Measurements from ENCODE around the gene ERC1.

Gene ERC1

DNA sequence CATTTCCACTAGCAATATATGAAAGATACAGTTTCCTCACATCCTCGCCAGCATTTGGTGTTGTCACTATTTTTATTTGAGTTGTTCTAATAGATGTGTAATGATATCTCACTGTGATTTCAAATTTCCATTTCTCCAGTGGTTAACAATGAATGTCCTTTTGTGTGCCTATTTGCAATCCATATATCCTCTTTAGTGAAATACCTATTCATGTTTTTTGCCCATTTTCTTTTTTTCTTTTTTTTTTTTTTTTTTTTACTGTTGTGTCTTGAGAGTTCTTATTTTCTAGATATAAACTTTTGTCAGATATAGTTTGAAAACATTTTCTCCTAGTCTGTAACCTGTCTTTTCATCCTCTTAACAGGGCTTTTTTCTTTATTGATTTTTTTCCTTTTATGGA is 524.4 kb downstream of the ERC1 start:
- no peaks in the 10 kb centered on the region for H3K36me3 ChIP-seq (ENCODE audit: control insufficient read depth in 2 of 2, insufficient read depth in 1 of 2, low read length in 2 of 2)
- TF ChIP-seq ZNF404 (tag by site-specific recombination; IDR thresholded peaks at IDR 0.05) (no peak), SETDB1 (IDR thresholded peaks at IDR 0.05; ENCODE audit: insufficient read length, low read length) (peak; percentile 57)
- H3K27ac ChIP-seq (ENCODE audit: extremely low read depth, low read depth, low read length) = no peak overlapping the region
- H3K9me3 ChIP-seq (ENCODE audit: control insufficient read depth, insufficient read depth, low read depth, low read length) = no peaks in the 10 kb centered on the region
- H3K4me1 ChIP-seq (ENCODE audit: control insufficient read depth, insufficient read depth, low read length) = peaks cover 7% of the 10 kb centered on the region
- no peak overlapping the region for H3K4me3 ChIP-seq (ENCODE audit: low read depth, low read length)
- ChIA-PET CTCF (no interaction called here), POLR2A (no interaction called here)

DNA sequence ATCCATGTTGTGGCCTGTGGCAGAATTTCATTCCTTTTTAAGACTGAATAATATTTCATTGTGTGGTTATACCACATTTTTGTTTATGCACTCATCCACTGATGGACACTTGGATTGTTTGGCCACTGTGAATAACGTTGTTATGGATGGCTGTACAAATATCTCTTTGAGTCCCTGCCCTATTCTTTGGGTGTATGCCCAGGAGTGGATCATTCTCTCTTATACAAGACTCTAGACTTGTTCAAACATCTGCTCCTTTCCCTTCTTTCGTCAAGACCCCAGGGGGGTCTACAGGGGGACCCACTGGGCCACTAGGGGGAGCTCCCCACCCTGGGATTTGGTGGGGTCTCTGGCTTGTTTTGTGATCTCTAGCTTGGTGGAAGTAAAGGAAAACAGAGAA is 526.0 kb downstream of the ERC1 start:
- CTCF ChIA-PET = interaction anchor here (0.7 to 1.9 kb wide), 12 partner anchors 11 to 525 kb away, joined by 3 to 11 read pairs (median 4); no protein-coding TSS in a partner anchor
- Histone ChIP-seq H3K9me3 (ENCODE audit: control insufficient read depth, insufficient read depth, low read depth, low read length) (no peaks in the 10 kb centered on the region), H3K4me1 (ENCODE audit: control insufficient read depth, insufficient read depth, low read length) (peaks cover 7% of the 10 kb centered on the region), H3K4me3 (ENCODE audit: low read depth, low read length) (no peak overlapping the region), H3K27ac (ENCODE audit: extremely low read depth, low read depth, low read length) (no peak overlapping the region), H3K36me3 (ENCODE audit: control insufficient read depth in 2 of 2, insufficient read depth in 1 of 2, low read length in 2 of 2) (no peaks in the 10 kb centered on the region)
- TF ChIP-seq ZNF596 (tag by site-specific recombination; IDR thresholded peaks at IDR 0.05) (no peak), ZNF157 (tag by site-specific recombination; IDR thresholded peaks at IDR 0.05) (no peak), ZNF514 (tag by site-specific recombination; IDR thresholded peaks at IDR 0.05) (no peak), ZNF654 (tag by site-specific recombination; IDR thresholded peaks at IDR 0.05; ENCODE audit: low read depth) (peak; percentile 38)
- TF ChIP-seq, protein P1, sequence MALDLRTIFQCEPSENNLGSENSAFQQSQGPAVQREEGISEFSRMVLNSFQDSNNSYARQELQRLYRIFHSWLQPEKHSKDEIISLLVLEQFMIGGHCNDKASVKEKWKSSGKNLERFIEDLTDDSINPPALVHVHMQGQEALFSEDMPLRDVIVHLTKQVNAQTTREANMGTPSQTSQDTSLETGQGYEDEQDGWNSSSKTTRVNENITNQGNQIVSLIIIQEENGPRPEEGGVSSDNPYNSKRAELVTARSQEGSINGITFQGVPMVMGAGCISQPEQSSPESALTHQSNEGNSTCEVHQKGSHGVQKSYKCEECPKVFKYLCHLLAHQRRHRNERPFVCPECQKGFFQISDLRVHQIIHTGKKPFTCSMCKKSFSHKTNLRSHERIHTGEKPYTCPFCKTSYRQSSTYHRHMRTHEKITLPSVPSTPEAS (tag by site-specific recombination; IDR thresholded peaks at IDR 0.05) = no peak
- TF ChIP-seq, protein P2, sequence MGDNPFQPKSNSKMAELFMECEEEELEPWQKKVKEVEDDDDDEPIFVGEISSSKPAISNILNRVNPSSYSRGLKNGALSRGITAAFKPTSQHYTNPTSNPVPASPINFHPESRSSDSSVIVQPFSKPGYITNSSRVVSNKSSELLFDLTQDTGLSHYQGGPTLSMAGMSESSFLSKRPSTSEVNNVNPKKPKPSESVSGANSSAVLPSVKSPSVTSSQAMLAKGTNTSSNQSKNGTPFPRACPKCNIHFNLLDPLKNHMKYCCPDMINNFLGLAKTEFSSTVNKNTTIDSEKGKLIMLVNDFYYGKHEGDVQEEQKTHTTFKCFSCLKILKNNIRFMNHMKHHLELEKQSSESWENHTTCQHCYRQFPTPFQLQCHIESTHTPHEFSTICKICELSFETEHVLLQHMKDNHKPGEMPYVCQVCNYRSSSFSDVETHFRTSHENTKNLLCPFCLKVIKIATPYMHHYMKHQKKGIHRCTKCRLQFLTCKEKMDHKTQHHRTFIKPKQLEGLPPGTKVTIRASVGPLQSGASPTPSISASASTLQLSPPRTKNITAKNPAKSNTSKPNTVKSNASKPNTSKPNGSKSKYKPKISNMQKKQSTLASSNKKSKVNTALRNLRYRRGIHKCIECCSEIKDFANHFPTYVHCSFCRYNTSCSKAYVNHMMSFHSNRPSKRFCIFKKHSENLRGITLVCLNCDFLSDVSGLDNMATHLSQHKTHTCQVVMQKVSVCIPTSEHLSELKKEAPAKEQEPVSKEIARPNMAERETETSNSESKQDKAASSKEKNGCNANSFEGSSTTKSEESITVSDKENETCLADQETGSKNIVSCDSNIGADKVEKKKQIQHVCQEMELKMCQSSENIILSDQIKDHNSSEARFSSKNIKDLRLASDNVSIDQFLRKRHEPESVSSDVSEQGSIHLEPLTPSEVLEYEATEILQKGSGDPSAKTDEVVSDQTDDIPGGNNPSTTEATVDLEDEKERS (tag by site-specific recombination; IDR thresholded peaks at IDR 0.05) = no peak
- POLR2A ChIA-PET = interaction anchor here (1.0 kb wide), 1 partner anchor 73 kb away, joined by 3 read pairs; no protein-coding TSS in a partner anchor

DNA sequence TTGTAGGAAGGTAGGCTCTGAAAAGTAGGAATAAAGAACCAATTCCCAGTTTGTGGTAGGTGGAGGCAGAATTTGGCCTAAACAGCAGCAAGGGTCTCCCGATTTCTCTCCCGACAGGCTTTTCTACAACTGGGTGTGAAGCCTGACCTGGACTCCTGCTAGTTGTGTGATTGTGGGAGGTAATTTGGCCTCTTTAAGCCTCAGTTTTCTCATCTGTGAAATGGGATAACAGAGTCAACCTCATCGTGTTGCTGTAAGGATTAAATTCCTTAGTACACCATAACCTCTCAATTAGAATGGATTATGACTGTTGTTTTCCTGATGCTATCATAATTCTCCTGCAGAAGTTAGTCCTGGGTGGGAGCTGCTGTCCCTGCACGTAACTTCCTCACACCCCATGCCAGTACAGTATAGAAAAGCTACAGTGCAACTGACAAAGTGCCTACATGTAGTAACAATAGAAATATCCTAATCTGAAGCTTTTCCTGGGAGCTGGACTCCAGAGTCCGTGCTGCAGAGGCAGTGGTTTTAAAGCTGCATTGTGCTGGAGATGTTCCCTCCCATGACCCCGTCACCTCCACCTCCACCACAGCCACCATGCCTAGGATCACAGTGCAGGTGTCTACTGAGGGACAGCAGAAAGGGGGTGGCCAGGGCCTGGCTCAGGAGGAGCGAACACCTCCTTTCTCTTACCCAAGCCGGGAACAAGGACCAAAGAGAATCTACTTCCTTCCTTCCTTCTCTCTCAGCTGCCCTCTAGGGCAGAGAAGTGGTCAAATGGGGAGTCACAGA is 526.9 kb downstream of the ERC1 start:
- TF ChIP-seq ZBTB1 (tag by site-specific recombination; IDR thresholded peaks at IDR 0.05) = no peak
- no peak for TF ChIP-seq GLI4 (tag by site-specific recombination; IDR thresholded peaks at IDR 0.05)
- TF ChIP-seq, protein P3, sequence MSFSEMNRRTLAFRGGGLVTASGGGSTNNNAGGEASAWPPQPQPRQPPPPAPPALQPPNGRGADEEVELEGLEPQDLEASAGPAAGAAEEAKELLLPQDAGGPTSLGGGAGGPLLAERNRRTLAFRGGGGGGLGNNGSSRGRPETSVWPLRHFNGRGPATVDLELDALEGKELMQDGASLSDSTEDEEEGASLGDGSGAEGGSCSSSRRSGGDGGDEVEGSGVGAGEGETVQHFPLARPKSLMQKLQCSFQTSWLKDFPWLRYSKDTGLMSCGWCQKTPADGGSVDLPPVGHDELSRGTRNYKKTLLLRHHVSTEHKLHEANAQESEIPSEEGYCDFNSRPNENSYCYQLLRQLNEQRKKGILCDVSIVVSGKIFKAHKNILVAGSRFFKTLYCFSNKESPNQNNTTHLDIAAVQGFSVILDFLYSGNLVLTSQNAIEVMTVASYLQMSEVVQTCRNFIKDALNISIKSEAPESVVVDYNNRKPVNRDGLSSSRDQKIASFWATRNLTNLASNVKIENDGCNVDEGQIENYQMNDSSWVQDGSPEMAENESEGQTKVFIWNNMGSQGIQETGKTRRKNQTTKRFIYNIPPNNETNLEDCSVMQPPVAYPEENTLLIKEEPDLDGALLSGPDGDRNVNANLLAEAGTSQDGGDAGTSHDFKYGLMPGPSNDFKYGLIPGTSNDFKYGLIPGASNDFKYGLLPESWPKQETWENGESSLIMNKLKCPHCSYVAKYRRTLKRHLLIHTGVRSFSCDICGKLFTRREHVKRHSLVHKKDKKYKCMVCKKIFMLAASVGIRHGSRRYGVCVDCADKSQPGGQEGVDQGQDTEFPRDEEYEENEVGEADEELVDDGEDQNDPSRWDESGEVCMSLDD (tag by site-specific recombination; IDR thresholded peaks at IDR 0.05) = no peak
- TF ChIP-seq ZNF660 (tag by site-specific recombination; IDR thresholded peaks at IDR 0.05) = no peak
- TF ChIP-seq, protein P4, sequence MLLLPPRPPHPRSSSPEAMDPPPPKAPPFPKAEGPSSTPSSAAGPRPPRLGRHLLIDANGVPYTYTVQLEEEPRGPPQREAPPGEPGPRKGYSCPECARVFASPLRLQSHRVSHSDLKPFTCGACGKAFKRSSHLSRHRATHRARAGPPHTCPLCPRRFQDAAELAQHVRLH (tag by site-specific recombination; IDR thresholded peaks at IDR 0.05) = 0 out of 2 replicates have a peak, but pooled peaks have one; percentile 11
- TF ChIP-seq, protein P5, sequence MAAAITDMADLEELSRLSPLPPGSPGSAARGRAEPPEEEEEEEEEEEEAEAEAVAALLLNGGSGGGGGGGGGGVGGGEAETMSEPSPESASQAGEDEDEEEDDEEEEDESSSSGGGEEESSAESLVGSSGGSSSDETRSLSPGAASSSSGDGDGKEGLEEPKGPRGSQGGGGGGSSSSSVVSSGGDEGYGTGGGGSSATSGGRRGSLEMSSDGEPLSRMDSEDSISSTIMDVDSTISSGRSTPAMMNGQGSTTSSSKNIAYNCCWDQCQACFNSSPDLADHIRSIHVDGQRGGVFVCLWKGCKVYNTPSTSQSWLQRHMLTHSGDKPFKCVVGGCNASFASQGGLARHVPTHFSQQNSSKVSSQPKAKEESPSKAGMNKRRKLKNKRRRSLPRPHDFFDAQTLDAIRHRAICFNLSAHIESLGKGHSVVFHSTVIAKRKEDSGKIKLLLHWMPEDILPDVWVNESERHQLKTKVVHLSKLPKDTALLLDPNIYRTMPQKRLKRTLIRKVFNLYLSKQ (tag by site-specific recombination; IDR thresholded peaks at IDR 0.05; ENCODE audit: borderline replicate concordance) = no peak
- TF ChIP-seq ZNF354C (tag by site-specific recombination; IDR thresholded peaks at IDR 0.05; ENCODE audit: borderline replicate concordance, low read depth) = no peak
- no peak for TF ChIP-seq ZNF76 (tag by site-specific recombination; IDR thresholded peaks at IDR 0.05; ENCODE audit: borderline replicate concordance, low read depth)
- ChIA-PET CTCF (interaction anchor here (0.6 to 1.9 kb wide), 11 partner anchors 12 to 557 kb away, joined by 3 to 11 read pairs (median 3); no protein-coding TSS in a partner anchor), POLR2A (interaction anchor here (1.0 kb wide), 1 partner anchor 72 kb away, joined by 3 read pairs; no protein-coding TSS in a partner anchor)
- Histone ChIP-seq H3K9me3 (ENCODE audit: control insufficient read depth, insufficient read depth, low read depth, low read length) (no peaks in the 10 kb centered on the region), H3K36me3 (ENCODE audit: control insufficient read depth in 2 of 2, insufficient read depth in 1 of 2, low read length in 2 of 2) (no peaks in the 10 kb centered on the region), H3K4me3 (ENCODE audit: low read depth, low read length) (no peak overlapping the region), H3K4me1 (ENCODE audit: control insufficient read depth, insufficient read depth, low read length) (peaks cover 7% of the 10 kb centered on the region), H3K27ac (ENCODE audit: extremely low read depth, low read depth, low read length) (no peak overlapping the region)
